Measurements from ENCODE around the gene SLC31A2. TPM values are rescaled to one million over a fixed set of nuclear protein-coding genes. Genes with fewer than 3 reads are reported as not detected.

Gene SLC31A2
- polyA plus RNA-seq, 2 donors, result 4.9 to 7.4 TPM

DNA sequence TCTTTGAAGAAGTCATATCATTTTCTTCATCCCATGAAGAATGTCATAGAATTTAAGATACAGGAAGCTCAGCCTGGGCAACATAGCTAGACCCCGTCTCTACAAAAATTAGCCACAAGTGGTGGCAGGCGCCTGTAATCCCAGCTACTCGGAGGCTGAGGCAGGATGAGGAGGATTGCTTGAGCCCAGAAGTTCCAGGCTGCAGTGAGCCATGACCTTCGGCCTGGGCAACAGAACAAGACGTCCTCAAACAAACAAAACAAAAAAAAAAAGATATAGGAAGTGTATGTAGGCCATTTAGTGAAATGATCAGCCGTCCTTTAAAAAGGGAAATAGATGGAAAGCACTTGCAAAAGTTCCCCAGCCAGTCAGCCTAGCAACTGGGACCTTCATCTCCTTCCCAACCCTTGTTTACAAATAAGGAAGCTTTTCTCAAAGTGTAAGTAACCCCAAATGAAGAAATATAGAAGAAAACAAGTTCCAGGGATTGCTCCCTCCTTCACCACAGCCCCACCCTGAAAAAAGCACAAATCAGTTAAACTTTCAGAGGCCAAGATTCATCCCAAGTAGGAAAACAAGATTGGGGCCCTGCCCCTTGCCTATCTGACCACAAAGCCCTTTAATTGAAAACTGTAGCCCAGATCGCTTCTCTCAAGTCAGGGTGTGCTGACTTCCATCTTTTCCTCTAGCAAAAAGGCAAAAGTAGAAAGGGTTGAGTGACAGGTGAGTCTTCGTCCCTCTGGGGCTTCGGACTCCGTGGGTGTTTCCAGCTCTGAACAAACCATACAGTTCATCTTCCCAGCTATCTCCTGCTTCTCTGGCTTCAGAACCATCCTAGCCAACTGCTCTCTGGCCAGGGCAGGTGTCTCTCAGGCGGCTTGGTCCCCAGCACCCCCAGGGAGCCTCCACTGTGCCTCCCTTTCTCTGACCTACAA is 1.2 kb downstream of the SLC31A2 start:
- Histone ChIP-seq H3K4me1 (ENCODE audit: control insufficient read depth in 2 of 2, insufficient read depth in 2 of 2, low read length in 1 of 2) (peaks cover 0 to 3% of the 10 kb centered on the region in 2 donors), H3K27me3 (ENCODE audit: control insufficient read depth in 1 of 2, insufficient read depth in 2 of 2, low read length in 2 of 2) (no peaks in the 10 kb centered on the region), H3K36me3 (ENCODE audit: control insufficient read depth in 2 of 2, insufficient read depth in 2 of 2, low read length in 1 of 2) (no peaks in the 10 kb centered on the region), H3K27ac (ENCODE audit: low read depth in 2 of 2, low read length in 1 of 2) (peak overlapping the region in 1 of 2 donors; percentile 54), H3K4me3 (ENCODE audit: low read depth in 1 of 2, low read length in 2 of 2) (peak overlapping the region; percentile 72 to 76), H3K9me3 (ENCODE audit: control insufficient read depth in 2 of 2, insufficient read depth in 1 of 2, low read depth in 1 of 2, low read length in 1 of 2) (no peaks in the 10 kb centered on the region)
- WGBS, 2 donors, result 45 to 56% methylated on average over 11 of the region's 11 CpGs

DNA sequence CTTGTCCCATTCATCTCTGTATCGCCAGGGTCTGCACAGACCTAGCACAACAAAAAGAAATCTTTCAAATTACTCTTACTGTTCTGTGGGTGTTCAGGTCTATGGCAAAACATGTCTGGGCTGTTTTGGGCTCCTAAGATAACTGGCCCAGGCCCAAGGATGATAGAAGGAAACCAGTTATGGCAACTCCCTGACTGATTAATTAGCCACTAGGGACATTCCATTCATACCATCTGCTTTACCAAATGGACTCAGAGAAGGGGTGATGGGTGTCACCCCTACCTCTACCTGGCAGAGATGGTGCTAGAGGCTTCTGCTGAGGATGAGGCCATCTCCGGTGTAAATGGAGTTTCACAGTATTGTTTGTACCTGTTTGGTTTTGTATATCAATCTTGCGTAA is 1.9 kb downstream of the SLC31A2 start:
- Histone ChIP-seq H3K27me3 (ENCODE audit: control insufficient read depth in 1 of 2, insufficient read depth in 2 of 2, low read length in 2 of 2) (no peaks in the 10 kb centered on the region), H3K4me1 (ENCODE audit: control insufficient read depth in 2 of 2, insufficient read depth in 2 of 2, low read length in 1 of 2) (peaks cover 0 to 3% of the 10 kb centered on the region in 2 donors), H3K36me3 (ENCODE audit: control insufficient read depth in 2 of 2, insufficient read depth in 2 of 2, low read length in 1 of 2) (no peaks in the 10 kb centered on the region), H3K4me3 (ENCODE audit: low read depth in 1 of 2, low read length in 2 of 2) (no peak overlapping the region), H3K9me3 (ENCODE audit: control insufficient read depth in 2 of 2, insufficient read depth in 1 of 2, low read depth in 1 of 2, low read length in 1 of 2) (no peaks in the 10 kb centered on the region), H3K27ac (ENCODE audit: low read depth in 2 of 2, low read length in 1 of 2) (peak overlapping the region in 1 of 2 donors; percentile 54)
- 61 to 80% methylated on average over 3 of the region's 3 CpGs for WGBS, 2 donors

DNA sequence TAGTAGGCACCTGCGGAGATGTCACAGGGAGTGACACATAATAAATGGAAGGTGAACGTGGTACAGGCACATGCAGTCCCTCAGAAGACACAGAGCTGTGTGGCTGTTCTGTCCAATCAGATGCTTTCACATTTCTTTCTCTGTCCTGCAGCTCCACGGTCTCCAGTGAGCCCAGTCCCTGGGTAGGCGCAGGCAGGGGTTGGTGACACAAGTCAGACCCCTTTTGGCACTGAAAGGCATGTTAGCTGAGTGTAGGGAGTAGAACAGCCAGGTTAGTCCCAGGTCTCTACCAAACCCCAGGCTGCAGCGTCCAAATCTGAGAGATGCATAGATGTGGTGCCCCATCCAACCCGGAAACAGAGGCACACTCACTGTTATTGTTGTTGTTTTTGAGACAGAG is 2.8 kb downstream of the SLC31A2 start:
- Histone ChIP-seq H3K4me1 (ENCODE audit: control insufficient read depth in 2 of 2, insufficient read depth in 2 of 2, low read length in 1 of 2) (peaks cover 0 to 3% of the 10 kb centered on the region in 2 donors), H3K4me3 (ENCODE audit: low read depth in 1 of 2, low read length in 2 of 2) (no peak overlapping the region), H3K27me3 (ENCODE audit: control insufficient read depth in 1 of 2, insufficient read depth in 2 of 2, low read length in 2 of 2) (no peaks in the 10 kb centered on the region), H3K36me3 (ENCODE audit: control insufficient read depth in 2 of 2, insufficient read depth in 2 of 2, low read length in 1 of 2) (peaks cover 3% of the 10 kb centered on the region in 2 donors), H3K27ac (ENCODE audit: low read depth in 2 of 2, low read length in 1 of 2) (no peak overlapping the region), H3K9me3 (ENCODE audit: control insufficient read depth in 2 of 2, insufficient read depth in 1 of 2, low read depth in 1 of 2, low read length in 1 of 2) (no peaks in the 10 kb centered on the region)
- 87 to 90% methylated on average over 6 of the region's 6 CpGs for WGBS, 2 donors

- H3K4me3 ChIP-seq (ENCODE audit: low read depth in 1 of 2, low read length in 2 of 2), result no peak overlapping the region
- H3K4me1 ChIP-seq (ENCODE audit: control insufficient read depth in 2 of 2, insufficient read depth in 2 of 2, low read length in 1 of 2), result peaks cover 0 to 3% of the 10 kb centered on the region in 2 donors
- H3K36me3 ChIP-seq (ENCODE audit: control insufficient read depth in 2 of 2, insufficient read depth in 2 of 2, low read length in 1 of 2), result peaks cover 3 to 5% of the 10 kb centered on the region in 2 donors
- H3K9me3 ChIP-seq (ENCODE audit: control insufficient read depth in 2 of 2, insufficient read depth in 1 of 2, low read depth in 1 of 2, low read length in 1 of 2), result no peaks in the 10 kb centered on the region
- no peaks in the 10 kb centered on the region for H3K27me3 ChIP-seq (ENCODE audit: control insufficient read depth in 1 of 2, insufficient read depth in 2 of 2, low read length in 2 of 2)
- 74 to 79% methylated on average over 6 of the region's 6 CpGs for WGBS, 2 donors
- H3K27ac ChIP-seq (ENCODE audit: low read depth in 2 of 2, low read length in 1 of 2), result peak overlapping the region in 1 of 2 donors; percentile 24
Measured at GRCh38 chr9:113154471-113154870, 3.7 kb downstream of the SLC31A2 start.

GRCh38 chr9:113154946-113155345 is 4.1 kb downstream of the SLC31A2 start:
- WGBS, 2 donors, result 57 to 74% methylated on average over 2 of the region's 2 CpGs
- Histone ChIP-seq H3K9me3 (ENCODE audit: control insufficient read depth in 2 of 2, insufficient read depth in 1 of 2, low read depth in 1 of 2, low read length in 1 of 2) (no peaks in the 10 kb centered on the region), H3K4me3 (ENCODE audit: low read depth in 1 of 2, low read length in 2 of 2) (no peak overlapping the region), H3K36me3 (ENCODE audit: control insufficient read depth in 2 of 2, insufficient read depth in 2 of 2, low read length in 1 of 2) (peaks cover 3 to 5% of the 10 kb centered on the region in 2 donors), H3K4me1 (ENCODE audit: control insufficient read depth in 2 of 2, insufficient read depth in 2 of 2, low read length in 1 of 2) (peaks cover 0 to 3% of the 10 kb centered on the region in 2 donors), H3K27me3 (ENCODE audit: control insufficient read depth in 1 of 2, insufficient read depth in 2 of 2, low read length in 2 of 2) (no peaks in the 10 kb centered on the region), H3K27ac (ENCODE audit: low read depth in 2 of 2, low read length in 1 of 2) (peak overlapping the region in 1 of 2 donors; percentile 16)

DNA sequence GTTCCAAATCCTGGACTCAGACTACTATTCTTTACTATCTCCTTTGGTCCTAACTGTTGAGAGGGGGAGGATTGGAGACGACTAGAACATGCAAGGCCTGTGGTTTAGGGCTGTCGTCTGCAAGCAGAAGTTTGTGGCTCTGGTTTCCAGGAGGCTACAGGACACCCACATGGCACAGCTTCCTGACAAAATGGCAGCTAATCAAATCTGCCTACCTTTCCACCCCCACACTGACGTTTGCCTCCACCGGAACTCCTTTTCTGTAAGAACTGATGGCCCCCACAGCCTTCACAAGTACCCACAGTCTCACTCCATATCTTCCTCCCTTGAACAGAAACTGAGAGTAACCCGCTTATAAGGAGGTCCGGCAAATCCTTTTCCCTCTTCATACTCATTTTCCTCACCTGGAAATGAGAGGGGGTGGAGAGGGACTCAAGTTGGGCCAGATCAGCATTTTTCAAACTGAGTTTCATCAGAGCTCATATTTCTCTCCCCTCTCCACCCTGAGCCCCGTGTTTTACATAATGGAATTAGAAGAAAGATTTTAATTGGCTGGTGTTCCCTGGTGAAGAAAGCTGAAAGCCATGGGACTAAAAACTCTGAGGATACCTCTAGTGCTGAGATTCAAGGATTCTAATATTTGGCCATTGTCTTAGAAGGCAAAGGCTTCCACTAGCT is 5.2 kb downstream of the SLC31A2 start:
- Histone ChIP-seq H3K36me3 (ENCODE audit: control insufficient read depth in 2 of 2, insufficient read depth in 2 of 2, low read length in 1 of 2) (peaks cover 3 to 8% of the 10 kb centered on the region in 2 donors), H3K27me3 (ENCODE audit: control insufficient read depth in 1 of 2, insufficient read depth in 2 of 2, low read length in 2 of 2) (no peaks in the 10 kb centered on the region), H3K27ac (ENCODE audit: low read depth in 2 of 2, low read length in 1 of 2) (no peak overlapping the region), H3K9me3 (ENCODE audit: control insufficient read depth in 2 of 2, insufficient read depth in 1 of 2, low read depth in 1 of 2, low read length in 1 of 2) (no peaks in the 10 kb centered on the region), H3K4me1 (ENCODE audit: control insufficient read depth in 2 of 2, insufficient read depth in 2 of 2, low read length in 1 of 2) (peaks cover 0 to 3% of the 10 kb centered on the region in 2 donors), H3K4me3 (ENCODE audit: low read depth in 1 of 2, low read length in 2 of 2) (no peak overlapping the region)
- WGBS, 2 donors, result 39 to 50% methylated on average over 7 of the region's 7 CpGs

- Histone ChIP-seq H3K27me3 (ENCODE audit: control insufficient read depth in 1 of 2, insufficient read depth in 2 of 2, low read length in 2 of 2) (no peaks in the 10 kb centered on the region), H3K27ac (ENCODE audit: low read depth in 2 of 2, low read length in 1 of 2) (no peak overlapping the region), H3K36me3 (ENCODE audit: control insufficient read depth in 2 of 2, insufficient read depth in 2 of 2, low read length in 1 of 2) (peaks cover 3 to 15% of the 10 kb centered on the region in 2 donors), H3K4me1 (ENCODE audit: control insufficient read depth in 2 of 2, insufficient read depth in 2 of 2, low read length in 1 of 2) (peaks cover 0 to 3% of the 10 kb centered on the region in 2 donors), H3K9me3 (ENCODE audit: control insufficient read depth in 2 of 2, insufficient read depth in 1 of 2, low read depth in 1 of 2, low read length in 1 of 2) (no peaks in the 10 kb centered on the region), H3K4me3 (ENCODE audit: low read depth in 1 of 2, low read length in 2 of 2) (no peak overlapping the region)
- 68 to 81% methylated on average over 1 of the region's 1 CpG for WGBS, 2 donors
Measured at GRCh38 chr9:113156880-113157279, 6.1 kb downstream of the SLC31A2 start.

- H3K36me3 ChIP-seq (ENCODE audit: control insufficient read depth in 2 of 2, insufficient read depth in 2 of 2, low read length in 1 of 2), result peaks cover 13 to 24% of the 10 kb centered on the region in 2 donors
- WGBS, 2 donors, result 81 to 89% methylated on average over 5 of the region's 5 CpGs
Measured at GRCh38 chr9:113158446-113158845, 7.6 kb downstream of the SLC31A2 start.

DNA sequence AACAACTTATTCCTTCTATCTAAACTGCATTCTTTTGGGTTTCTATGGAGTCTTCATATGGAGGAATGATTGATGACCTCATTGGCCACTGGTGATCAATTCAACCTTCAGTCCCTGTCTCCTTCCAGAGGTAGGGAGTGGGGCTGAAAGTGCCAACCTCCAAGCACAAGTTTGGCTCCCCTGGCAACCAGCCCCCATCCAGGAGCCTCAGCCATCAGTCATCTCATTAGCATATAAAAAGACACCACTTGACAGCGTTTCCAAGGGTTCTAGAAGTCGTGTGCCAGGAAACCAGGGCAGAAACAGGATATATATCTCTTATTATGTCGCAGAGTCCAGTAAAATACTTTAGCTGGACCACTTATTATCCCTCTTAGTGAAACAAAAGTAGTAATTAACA is 9.8 kb downstream of the SLC31A2 start:
- Histone ChIP-seq H3K36me3 (ENCODE audit: control insufficient read depth in 2 of 2, insufficient read depth in 2 of 2, low read length in 1 of 2) (peaks cover 18 to 30% of the 10 kb centered on the region in 2 donors), H3K27me3 (ENCODE audit: control insufficient read depth in 1 of 2, insufficient read depth in 2 of 2, low read length in 2 of 2) (no peaks in the 10 kb centered on the region), H3K4me3 (ENCODE audit: low read depth in 1 of 2, low read length in 2 of 2) (no peak overlapping the region), H3K9me3 (ENCODE audit: control insufficient read depth in 2 of 2, insufficient read depth in 1 of 2, low read depth in 1 of 2, low read length in 1 of 2) (no peaks in the 10 kb centered on the region), H3K4me1 (ENCODE audit: control insufficient read depth in 2 of 2, insufficient read depth in 2 of 2, low read length in 1 of 2) (no peaks in the 10 kb centered on the region), H3K27ac (ENCODE audit: low read depth in 2 of 2, low read length in 1 of 2) (no peak overlapping the region)
- 41% methylated on average over 3 of the region's 3 CpGs for WGBS, 2 donors

More at GRCh38 chr9:113158446-113158845, 7.6 kb downstream of the SLC31A2 start:
- H3K4me1 ChIP-seq (ENCODE audit: control insufficient read depth in 2 of 2, insufficient read depth in 2 of 2, low read length in 1 of 2), result no peaks in the 10 kb centered on the region
- H3K27ac ChIP-seq (ENCODE audit: low read depth in 2 of 2, low read length in 1 of 2), result no peak overlapping the region
- no peaks in the 10 kb centered on the region for H3K27me3 ChIP-seq (ENCODE audit: control insufficient read depth in 1 of 2, insufficient read depth in 2 of 2, low read length in 2 of 2)
- no peaks in the 10 kb centered on the region for H3K9me3 ChIP-seq (ENCODE audit: control insufficient read depth in 2 of 2, insufficient read depth in 1 of 2, low read depth in 1 of 2, low read length in 1 of 2)
- no peak overlapping the region for H3K4me3 ChIP-seq (ENCODE audit: low read depth in 1 of 2, low read length in 2 of 2)
